ENCODE measurements around the gene FAM72C.
"Not testable (repeated sequence)": the region's sequence is repeated elsewhere in the genome, so short reads cannot be mapped to it uniquely, and the experiment has no call there.

Gene FAM72C

DNA sequence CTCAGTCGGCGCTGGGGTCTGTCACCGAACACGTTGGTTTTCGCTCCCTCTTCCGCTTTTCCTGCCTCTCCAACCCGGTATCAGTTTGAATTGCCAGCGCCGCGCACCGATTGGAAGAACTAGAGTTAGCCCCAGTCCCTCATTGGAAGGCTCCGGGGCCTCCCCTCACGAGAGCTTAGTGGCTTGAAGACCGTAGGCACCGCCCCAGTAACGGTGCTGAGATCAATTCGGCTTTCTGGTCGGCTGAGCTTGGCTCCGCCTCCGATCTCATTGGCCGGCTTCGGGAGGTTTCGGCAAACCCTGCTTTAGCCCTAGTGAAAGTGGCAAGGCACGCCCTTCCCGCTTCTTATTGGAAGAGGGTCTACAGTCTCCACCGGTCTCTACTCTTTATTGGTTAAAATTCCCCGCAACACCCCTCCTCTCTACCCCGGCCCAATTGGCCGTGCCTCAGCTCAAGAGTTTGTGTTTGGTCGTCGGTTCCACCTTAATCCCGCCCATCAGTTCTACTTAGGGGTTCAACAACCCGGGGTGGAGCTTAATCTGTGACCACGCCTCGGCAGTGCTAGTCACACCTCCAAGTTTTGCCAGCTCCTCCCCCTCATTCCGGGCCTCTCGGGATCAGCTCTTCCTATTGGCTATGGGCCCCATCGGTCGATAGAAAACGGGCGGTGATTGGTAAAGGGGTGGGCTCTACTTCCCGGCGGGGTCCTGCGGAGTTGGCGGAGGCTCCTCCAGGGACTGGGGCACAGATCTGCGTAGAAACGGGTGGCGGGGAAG is at the start of gene FAM72C:
Gene FAM72C (minus strand): TSS at position 63 of the 777 bp plus-strand sequence. CDS start 845 bp downstream, outside the sequence.
- FAIRE-seq: not testable (repeated sequence)

DNA sequence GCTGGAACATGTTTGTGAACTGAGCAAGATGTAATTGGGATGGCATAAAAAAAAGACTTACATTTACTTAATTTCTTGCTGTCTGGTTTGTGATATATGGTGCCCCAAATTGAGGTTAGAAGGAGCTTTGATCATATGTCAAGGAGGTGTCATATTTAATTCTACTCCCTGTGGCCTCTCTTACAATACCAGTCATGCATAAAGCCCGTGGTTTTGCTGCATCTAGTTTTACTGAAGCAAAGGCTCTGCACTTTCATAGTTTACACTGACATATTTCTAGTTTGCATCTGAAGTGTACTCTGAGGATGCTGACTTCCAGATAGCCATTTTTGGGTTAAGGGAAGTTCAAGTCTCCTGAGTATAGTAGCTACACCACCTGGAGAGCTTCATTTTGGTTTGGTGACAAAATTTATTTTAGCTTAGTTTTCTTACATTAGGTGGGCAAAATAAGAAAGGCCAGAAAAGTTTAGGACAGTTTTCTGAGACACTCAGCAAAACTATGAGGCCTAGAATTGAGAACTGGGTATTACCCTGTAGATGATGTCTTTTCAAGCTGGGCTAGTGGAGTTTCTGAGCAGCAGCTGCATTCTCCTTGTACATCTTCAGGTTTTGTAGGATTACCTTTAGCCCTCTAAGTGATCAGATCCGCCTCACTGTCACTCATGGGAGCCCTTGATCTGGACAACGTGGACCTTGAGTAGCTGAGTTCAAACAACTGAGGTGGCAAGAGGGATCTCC is 48.4 kb upstream of the FAM72C start:
- not testable (repeated sequence) for FAIRE-seq

DNA sequence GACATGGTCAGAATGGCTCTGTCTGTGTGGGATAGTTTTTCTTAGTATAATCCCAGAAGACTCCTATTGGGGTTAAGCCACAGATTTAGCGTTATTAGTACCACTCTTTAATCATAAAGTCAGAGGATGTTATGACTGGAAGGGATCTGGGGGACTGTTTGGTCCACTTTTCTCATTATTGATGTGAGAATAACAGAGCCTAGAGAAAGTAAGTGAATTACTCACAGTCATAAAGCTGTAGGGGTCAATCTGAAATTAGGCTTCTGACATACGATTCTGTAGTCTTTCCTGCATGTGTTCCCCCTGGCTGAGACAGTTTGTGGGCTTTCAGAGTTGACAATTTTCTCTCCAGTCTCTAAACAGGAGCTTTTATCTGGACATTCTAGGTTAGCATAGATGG is 47.3 kb upstream of the FAM72C start:
- not testable (repeated sequence) for FAIRE-seq

- FAIRE-seq: not testable (repeated sequence)
Observed at GRCh38 chr1:144015180-144015966, 43.6 kb upstream of the FAM72C start.

GRCh38 chr1:144014528-144014927 is 42.7 kb upstream of the FAM72C start:
- not testable (repeated sequence) for FAIRE-seq

- FAIRE-seq: not testable (repeated sequence)
Observed at GRCh38 chr1:144014121-144014520, 42.3 kb upstream of the FAM72C start.

GRCh38 chr1:144012168-144012733 is 40.5 kb upstream of the FAM72C start:
- not testable (repeated sequence) for FAIRE-seq

GRCh38 chr1:144009410-144009809 is 37.6 kb upstream of the FAM72C start:
- FAIRE-seq: not testable (repeated sequence)

- not testable (repeated sequence) for FAIRE-seq
Observed at GRCh38 chr1:144004259-144004658, 32.5 kb upstream of the FAM72C start.

- FAIRE-seq: not testable (repeated sequence)
Observed at GRCh38 chr1:144003306-144004029, 31.7 kb upstream of the FAM72C start.

- FAIRE-seq: not testable (repeated sequence)
Observed at GRCh38 chr1:144002141-144002881, 30.5 kb upstream of the FAM72C start.

DNA sequence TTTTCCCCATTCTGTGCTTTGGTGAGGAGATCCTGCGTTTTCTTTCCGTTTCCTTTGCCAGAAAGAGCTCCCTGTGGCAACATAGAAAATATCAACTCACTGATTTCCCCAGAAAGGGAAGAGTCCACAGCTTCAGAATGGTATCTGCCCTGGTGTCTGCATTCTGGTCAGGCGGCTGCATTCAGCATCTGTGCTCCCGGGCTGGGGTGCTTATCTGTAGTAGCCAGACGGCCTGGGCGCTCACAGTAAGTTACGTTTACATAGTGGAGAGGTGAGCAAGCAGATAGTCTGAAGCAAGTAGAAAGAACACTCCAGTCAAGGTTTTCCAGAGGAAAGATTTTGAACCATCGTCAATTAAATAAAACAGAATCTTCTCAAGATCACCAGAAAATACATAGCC is 29.3 kb upstream of the FAM72C start:
- FAIRE-seq: not testable (repeated sequence)

- not testable (repeated sequence) for FAIRE-seq
Observed at GRCh38 chr1:143996020-143996419, 24.2 kb upstream of the FAM72C start.

DNA sequence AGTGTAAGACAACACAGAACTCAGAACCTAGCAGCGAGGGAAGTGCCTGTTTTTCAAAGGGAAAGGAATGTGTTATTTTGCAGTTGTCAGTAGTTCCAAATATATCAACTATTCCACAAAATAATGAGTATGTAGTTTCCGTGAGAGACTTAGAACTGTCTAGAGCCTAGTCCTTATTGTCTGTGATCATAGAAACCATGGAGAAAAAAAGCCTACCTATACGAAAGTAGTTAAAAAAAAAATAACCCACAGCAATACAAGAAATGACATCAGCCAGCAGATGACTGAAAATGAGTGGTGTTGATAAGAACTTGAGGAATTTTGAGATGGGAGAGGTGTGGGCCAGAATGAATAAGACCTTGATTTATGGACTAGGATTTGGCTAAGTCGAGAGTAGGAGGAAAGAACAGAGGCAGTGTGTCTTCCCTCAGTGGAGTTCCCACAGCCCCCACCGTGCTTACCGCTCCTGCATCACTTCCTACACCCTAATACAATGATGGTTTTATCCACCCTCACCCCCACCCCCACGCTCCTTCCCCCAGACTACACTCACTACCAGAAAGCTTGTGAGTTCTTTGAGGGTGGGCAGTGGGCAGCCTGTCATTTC is 21.6 kb upstream of the FAM72C start:
- not testable (repeated sequence) for FAIRE-seq

GRCh38 chr1:143990699-143991098 is 18.9 kb upstream of the FAM72C start:
- FAIRE-seq: not testable (repeated sequence)

DNA sequence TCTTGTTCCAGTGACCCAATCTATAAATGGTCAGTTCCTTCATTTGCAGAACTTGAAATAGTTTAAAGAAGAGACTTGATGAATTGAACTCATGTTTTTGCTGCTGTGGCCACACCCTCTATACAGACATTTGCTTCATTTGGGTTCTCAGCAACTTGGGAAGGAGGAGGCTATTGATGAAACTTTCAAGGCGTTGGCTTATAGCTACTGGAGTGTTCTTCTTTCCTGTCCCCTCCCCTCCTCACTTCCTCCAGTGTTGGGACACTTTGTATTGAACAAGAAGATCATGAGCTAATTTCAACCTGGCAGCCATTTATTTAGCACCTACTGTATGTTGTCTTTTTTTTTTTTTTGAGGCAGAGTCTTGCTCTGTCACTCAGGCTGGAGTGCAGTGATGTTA is 17.9 kb upstream of the FAM72C start:
- not testable (repeated sequence) for FAIRE-seq

DNA sequence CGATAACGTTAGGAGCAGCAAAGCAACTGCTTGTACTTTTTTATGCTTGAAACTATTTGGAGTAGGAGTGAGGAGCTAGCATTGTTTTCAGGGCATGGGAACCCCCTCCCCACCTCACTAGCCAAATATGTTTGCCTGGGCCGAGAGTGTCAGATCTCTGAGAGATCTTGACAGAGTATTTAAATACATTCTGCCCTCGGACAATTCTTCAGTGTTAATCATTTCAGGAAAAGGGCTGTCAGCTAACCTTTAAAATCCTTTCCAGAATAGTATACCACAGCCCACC is 17.6 kb upstream of the FAM72C start:
- not testable (repeated sequence) for FAIRE-seq

- FAIRE-seq: not testable (repeated sequence)
Observed at GRCh38 chr1:143988602-143989426, 17.0 kb upstream of the FAM72C start.

DNA sequence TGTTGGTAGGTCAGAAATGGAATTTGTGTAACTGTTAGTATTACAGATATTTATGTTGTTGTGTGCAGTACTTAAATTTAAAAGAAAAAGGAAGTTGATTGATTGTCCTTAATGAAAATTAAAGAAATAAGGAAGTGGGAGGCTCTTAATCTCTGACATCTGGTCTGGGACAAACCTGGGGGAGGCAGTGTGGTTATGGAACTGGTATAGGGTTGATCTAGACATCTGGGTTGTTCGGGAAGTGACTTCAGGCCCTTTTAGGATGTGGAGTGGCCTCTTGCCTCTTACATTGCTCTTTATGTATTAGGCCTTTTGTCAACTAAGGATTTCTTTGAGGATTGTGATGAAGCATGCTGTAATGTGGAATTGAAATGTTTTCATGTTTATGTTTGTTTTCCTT is 16.1 kb upstream of the FAM72C start:
- FAIRE-seq: not testable (repeated sequence)
